K562 (cell line): ENCODE data around the gene CCDC27. TPM values are rescaled to one million over a fixed set of nuclear protein-coding genes. Genes with fewer than 3 reads are reported as not detected.
A peak's percentile ranks its signal among the peaks of the same experiment; 100 is the strongest.
"Not testable (repeated sequence)": the region's sequence is repeated elsewhere in the genome, so short reads cannot be mapped to it uniquely, and the experiment has no call there.

Experiments used
- ATAC-seq: fragments of 200-7000 bp; cut with Tn5 transposase; 3 replicates; pipeline ENCODE4 v1.9.1; 2020; ENCODE audit warnings: moderate library complexity
- BruUV-seq: library from RNA; stranded (reverse); fragments of 400-500 nt; replicated peaks from 2 replicates; lab custom pipeline; 2021; lab: Mats Ljungman, UMichigan
- CTCF ChIA-PET: fragments of 300-600 bp; formaldehyde crosslinking; extraction: SDS; loops from one replicate; lab custom pipeline; 2021; ENCODE audit warnings: low intra/inter-chr PET ratio; lab: Yijun Ruan, JAX
- POLR2A ChIA-PET: fragments of 300-600, 350-650 bp; sonication (Branson Sonifier 250); formaldehyde crosslinking; extraction: SDS; loops from one replicate; lab custom pipeline; 2021; ENCODE audit warnings: antibody characterized with exemption, inconsistent platforms; lab: Yijun Ruan, JAX
- DNase-seq, 4 experiments: peaks; one replicate each; pipeline versions ENCODE4 v3.0.0 to v3.0.0-alpha.2; 2011 to 2018; ENCODE audit warnings: low spot score in 3 of 4, mixed read lengths in 3 of 4; ENCODE audit errors: extremely low read depth in 1 of 4
- FAIRE-seq: peaks from 2 replicates; lab custom pipeline; 2011; peaks lifted over from hg19 to GRCh38; lab: Jason Lieb, UNC
- H2AFZ ChIP-seq: 2 replicates; pipeline ENCODE4 v1.6.0; 2011; ENCODE audit warnings: low read depth, low read length, control low read depth, inconsistent platforms
- H3K27ac ChIP-seq: fragments of 200-600 bp; 3 replicates; pipeline ENCODE4 v1.8.0; 2011; ENCODE audit warnings: low read depth, mild to moderate bottlenecking, control low read depth, inconsistent platforms, low read length, moderate library complexity, mixed read lengths; ENCODE audit errors: extremely low read depth
- H3K27me3 ChIP-seq, 2 experiments: fragments of 300-600 bp in 1 of 2; 2 replicates in 1 of 2; 3 replicates in 1 of 2; pipeline versions ENCODE4 v1.6.0 to v1.8.0; 2011; ENCODE audit warnings: inconsistent platforms in 2 of 2, low read length in 2 of 2, mild to moderate bottlenecking in 1 of 2, mixed read lengths in 1 of 2, moderate library complexity in 1 of 2; ENCODE audit not compliant: control insufficient read depth in 2 of 2, insufficient read depth in 2 of 2
- H3K36me3 ChIP-seq: fragments of 300-600 bp; 3 replicates; pipeline ENCODE4 v1.8.0; 2011; ENCODE audit warnings: mild to moderate bottlenecking, low read length, inconsistent platforms; ENCODE audit not compliant: control insufficient read depth, insufficient read depth
- H3K4me1 ChIP-seq, 2 experiments: fragments of 200-600 bp in 1 of 2; replicated peaks in 1 of 2; 2 replicates in 1 of 2; 3 replicates in 1 of 2; pipeline versions ENCODE4 v1.5.1 to v1.8.0; 2011; ENCODE audit warnings: inconsistent platforms in 2 of 2, low read length in 2 of 2, mild to moderate bottlenecking in 1 of 2, mixed read lengths in 1 of 2, moderate library complexity in 1 of 2; ENCODE audit not compliant: control insufficient read depth in 2 of 2, insufficient read depth in 2 of 2
- H3K4me2 ChIP-seq: 2 replicates; pipeline ENCODE4 v1.6.1; 2011; ENCODE audit warnings: low read length, control low read depth, inconsistent platforms, mixed read lengths; ENCODE audit not compliant: insufficient read depth
- H3K4me3 ChIP-seq: fragments of 200-600 bp; sonication (generic), shearing (Covaris generic); 2 replicates; pipeline ENCODE4 v1.5.1; 2016; ENCODE audit warnings: control low read depth, inconsistent platforms
- H3K79me2 ChIP-seq: fragments of 200-600 bp; 3 replicates; pipeline ENCODE4 v1.8.0; 2011; ENCODE audit warnings: low read length, inconsistent platforms; ENCODE audit not compliant: control insufficient read depth, insufficient read depth
- H3K9ac ChIP-seq, 2 experiments: 2 replicates each; pipeline versions ENCODE4 v1.6.0 to v1.6.1; 2011; ENCODE audit warnings: low read depth in 2 of 2, low read length in 2 of 2, control low read depth in 1 of 2, inconsistent platforms in 1 of 2, mild to moderate bottlenecking in 1 of 2, mixed read lengths in 1 of 2; ENCODE audit not compliant: insufficient read depth in 1 of 2
- H3K9me1 ChIP-seq: one replicate; pipeline ENCODE4 v1.6.0; 2011; ENCODE audit warnings: inconsistent platforms, mild to moderate bottlenecking, low read length, moderate library complexity; ENCODE audit not compliant: control insufficient read depth, insufficient read depth
- H3K9me3 ChIP-seq: replicated peaks from 2 replicates; pipeline ENCODE4 v1.5.1; 2011; ENCODE audit warnings: low read depth, low read length, inconsistent platforms; ENCODE audit not compliant: control insufficient read depth, insufficient read depth
- H4K20me1 ChIP-seq: replicated peaks from 2 replicates; pipeline ENCODE4 v1.6.1; 2011; ENCODE audit warnings: low read length, inconsistent platforms, mixed read lengths; ENCODE audit not compliant: control insufficient read depth, insufficient read depth
- JUND ChIP-seq, 2 experiments: IDR thresholded peaks; 2 replicates in 1 of 2; 3 replicates in 1 of 2; pipeline ENCODE4 v1.6.1; 2011; ENCODE audit warnings: borderline replicate concordance in 2 of 2, low read depth in 2 of 2, low read length in 2 of 2, improper control_type of control experiment in 1 of 2, missing biosample characterization in 1 of 2, missing genetic modification characterization in 1 of 2, missing genetic modification reagents in 1 of 2
- MYC ChIP-seq, 2 experiments: fragments of 250-450 bp in 1 of 2; sonication (Bioruptor Pico) in 1 of 2; IDR thresholded peaks; 2 replicates each; pipeline versions ENCODE4 v1.5.1 to v1.6.1; 2012 to 2021; ENCODE audit warnings: low read depth in 2 of 2, borderline replicate concordance in 1 of 2, improper control_type of control experiment in 1 of 2, low read length in 1 of 2, mild to moderate bottlenecking in 1 of 2, moderate library complexity in 1 of 2
- RB1 ChIP-seq: fragments of 450-650 bp; IDR thresholded peaks from 2 replicates; pipeline ENCODE4 v1.6.1; 2017; ENCODE audit warnings: low read depth, mild to moderate bottlenecking
- TFAP4 ChIP-seq: sonication (generic); formaldehyde crosslinking; IDR thresholded peaks from 2 replicates; pipeline ENCODE4 v1.8.0; 2022; ENCODE audit warnings: missing genetic modification reagents, mild to moderate bottlenecking, moderate library complexity, borderline replicate concordance
- XRCC5 ChIP-seq: fragments of 200-400 bp; formaldehyde crosslinking; IDR thresholded peaks from 2 replicates; pipeline ENCODE4 v1.6.1; 2017; ENCODE audit warnings: low read depth, mild to moderate bottlenecking, low read length
- ZBTB40 ChIP-seq, 2 experiments: fragments of 450-650 bp in 1 of 2; sonication (generic) in 1 of 2; formaldehyde crosslinking in 1 of 2; IDR thresholded peaks; 2 replicates each; pipeline versions ENCODE4 v1.7.1 to v1.9.0; 2016 to 2022; ENCODE audit warnings: inconsistent platforms in 1 of 2, mild to moderate bottlenecking in 1 of 2, missing genetic modification reagents in 1 of 2
- WGBS: fragments of 100-300 bp; shearing (Covaris generic); methylation state at CpG from one replicate; pipeline ENCODE4 v1.1.6; 2016; ENCODE audit warnings: low coverage, mixed read lengths; ENCODE audit not compliant: insufficient coverage; ENCODE audit errors: missing lambda C conversion rate; 5-methylcytosine and 5-hydroxymethylcytosine counted together
- in situ Hi-C: fragments of 300-500 bp; cut with MboI; formaldehyde crosslinking; loops from 4 replicates; pipeline ENCODE4 v1.15.0; 2018; ENCODE audit warnings: inconsistent platforms, mixed read lengths
- intact Hi-C: fragments of 100-400 bp; cut with micrococcal nuclease; formaldehyde crosslinking; loops from 2 replicates; pipeline ENCODE4 v1.14.2; 2022
- polyA plus RNA-seq, 8 experiments: library from polyadenylated mRNA; depleted of rRNA in 4 of 8; stranded (reverse) in 5 of 8; unstranded in 3 of 8; fragments of >200 nt; fragmentation: Nextera tagmentation in 2 of 8; fragmentation: Illumina TruSeq in 1 of 8; extraction: Ambion mirVana in 2 of 8; extraction: Trizol in 1 of 8; gene quantifications; 2 replicates each; pipeline versions ENCODE4 v1.2.1 to v1.2.3, GENCODE V29; 2011 to 2014; ENCODE audit warnings: inconsistent platforms in 1 of 8, missing spikeins in 1 of 8
- total RNA-seq, 7 experiments: library from RNA; depleted of rRNA in 6 of 7; stranded (reverse); fragments of >200 nt in 6 of 7; fragmentation: Illumina TruSeq in 2 of 7; extraction: Trizol in 2 of 7; gene quantifications; 2 replicates each; pipeline versions ENCODE4 v1.2.1 to v1.2.3, GENCODE V29; 2011 to 2021; ENCODE audit warnings: low replicate concordance in 1 of 7

Gene CCDC27
- total and polyA plus RNA-seq, 9 of the 15 experiments (the other 6 are each of a cell fraction or from before 2014, with no cell fraction given): 0.01 to 0.04 TPM; not detected in 7

- intact Hi-C loops: loop anchor here (1.0 to 5.0 kb wide), 4 partner anchors 29 to 233 kb away; partner anchors contain the start of gene TPRG1L
- H3K9ac ChIP-seq; H3K36me3 ChIP-seq; H3K9me3 ChIP-seq; H3K4me3 ChIP-seq; H3K4me2 ChIP-seq; in situ Hi-C loops; H3K9me1 ChIP-seq; H2AFZ ChIP-seq; BruUV-seq; H3K79me2 ChIP-seq; H3K27ac ChIP-seq; TF ChIP-seq MYC (IDR thresholded peaks at IDR 0.05; ENCODE audit: low read depth, low read length); JUND (tag; IDR thresholded peaks at IDR 0.05; ENCODE audit: borderline replicate concordance, low read depth, low read length); ZBTB40 (IDR thresholded peaks at IDR 0.05): not testable (repeated sequence)
- ATAC-seq (peak; percentile 78), DNase-seq (peak; percentile 75 to 87 (median 78)), FAIRE-seq (peak; percentile 97)
- ChIA-PET POLR2A (interaction anchor here (0.6 to 1.3 kb wide), 3 partner anchors 10 to 549 kb away, joined by 3 to 4 read pairs (median 3); no protein-coding TSS in a partner anchor), CTCF (interaction anchor here (0.6 to 1.8 kb wide), 8 partner anchors 65 to 233 kb away, joined by 3 to 9 read pairs (median 4); no protein-coding TSS in a partner anchor)
- H3K4me1 ChIP-seq: peaks cover 0 to 42% of the 10 kb centered on the region in 2 experiments; a peak in 2 of 5 replicates
- H3K27me3 ChIP-seq: peaks cover 16 to 53% of the 10 kb centered on the region in 2 experiments; a peak in 4 of 5 replicates
- H4K20me1 ChIP-seq: peaks cover 21% of the 10 kb centered on the region
- WGBS: 10% methylated on average over 18 of the region's 18 CpGs
- TF ChIP-seq TFAP4 (0 out of 2 replicates have a peak, but pooled peaks have one; percentile 30), RB1 (peak; percentile 30; the same call in 1 of the 2 replicates), MYC (CRISPR knock-in tag; IDR thresholded peaks at IDR 0.05; ENCODE audit: borderline replicate concordance, low read depth) (0 out of 2 replicates have a peak, but pooled peaks have one; percentile 17), JUND (IDR thresholded peaks at IDR 0.05; ENCODE audit: borderline replicate concordance, low read depth, low read length) (0 out of 2 replicates have a peak, but pooled peaks have one; percentile 13), XRCC5 (peak; percentile 62; the same call in 1 of the 2 replicates), ZBTB40 (CRISPR knock-in tag; IDR thresholded peaks at IDR 0.05) (0 out of 2 replicates have a peak, but pooled peaks have one; percentile 8)
Observed at GRCh38 chr1:3724416-3725030, 27.7 kb upstream of the CCDC27 start.
